Mammary epithelial cell (primary cell): Measurements from ENCODE around the gene BCDIN3D.

ENCODE experiments used
- CTCF ChIP-seq, 2 donors: IDR thresholded peaks in 1 of 2; conservative IDR thresholded peaks in 1 of 2; 2 replicates each; pipeline ENCODE4 v1.5.1; 2011 to 2012; ENCODE audit warnings: inconsistent platforms in 2 of 2, low read length in 2 of 2, mild to moderate bottlenecking in 2 of 2, control low read depth in 1 of 2, low read depth in 1 of 2; ENCODE audit not compliant: insufficient read depth in 1 of 2; ENCODE audit errors: extremely low read depth in 1 of 2
- EZH2 ChIP-seq: IDR thresholded peaks from 2 replicates; pipeline ENCODE4 v1.6.1; 2012; ENCODE audit warnings: low read length, inconsistent platforms, borderline replicate concordance

- no peak for TF ChIP-seq CTCF (conservative IDR thresholded peaks at IDR 0.05 in 1 of 2, IDR thresholded peaks at IDR 0.05 in 1 of 2; ENCODE audit: extremely low read depth in 1 of 2, insufficient read depth in 1 of 2, low read depth in 1 of 2, low read length in 2 of 2)
- no peak for TF ChIP-seq EZH2
Measured at GRCh38 chr12:49823951-49824350, 19.0 kb downstream of the BCDIN3D start.
